AG10803 (cell line): ENCODE results near the gene CALR3.
"Not testable (repeated sequence)": the region's sequence is repeated elsewhere in the genome, so short reads cannot be mapped to it uniquely, and the experiment has no call there.

Experiments
- DNase-seq: peaks from one replicate; pipeline ENCODE4 v3.0.0; 2010; ENCODE audit warnings: low read depth
- H3K4me3 ChIP-seq: 2 replicates; pipeline ENCODE4 v1.5.1; 2011; ENCODE audit warnings: mild to moderate bottlenecking, low read length, control low read depth
- TF ChIP-seq, protein P1 (sequence below): conservative IDR thresholded peaks from 2 replicates; pipeline ENCODE4 v1.5.1; 2011; ENCODE audit warnings: mild to moderate bottlenecking, low read length, control low read depth, inconsistent platforms

Gene CALR3

GRCh38 chr19:16504271-16504670 lies 8.3 kb upstream of the CALR3 start:
- no peak for DNase-seq
- no peak overlapping the region for H3K4me3 ChIP-seq
- TF ChIP-seq, protein P1, sequence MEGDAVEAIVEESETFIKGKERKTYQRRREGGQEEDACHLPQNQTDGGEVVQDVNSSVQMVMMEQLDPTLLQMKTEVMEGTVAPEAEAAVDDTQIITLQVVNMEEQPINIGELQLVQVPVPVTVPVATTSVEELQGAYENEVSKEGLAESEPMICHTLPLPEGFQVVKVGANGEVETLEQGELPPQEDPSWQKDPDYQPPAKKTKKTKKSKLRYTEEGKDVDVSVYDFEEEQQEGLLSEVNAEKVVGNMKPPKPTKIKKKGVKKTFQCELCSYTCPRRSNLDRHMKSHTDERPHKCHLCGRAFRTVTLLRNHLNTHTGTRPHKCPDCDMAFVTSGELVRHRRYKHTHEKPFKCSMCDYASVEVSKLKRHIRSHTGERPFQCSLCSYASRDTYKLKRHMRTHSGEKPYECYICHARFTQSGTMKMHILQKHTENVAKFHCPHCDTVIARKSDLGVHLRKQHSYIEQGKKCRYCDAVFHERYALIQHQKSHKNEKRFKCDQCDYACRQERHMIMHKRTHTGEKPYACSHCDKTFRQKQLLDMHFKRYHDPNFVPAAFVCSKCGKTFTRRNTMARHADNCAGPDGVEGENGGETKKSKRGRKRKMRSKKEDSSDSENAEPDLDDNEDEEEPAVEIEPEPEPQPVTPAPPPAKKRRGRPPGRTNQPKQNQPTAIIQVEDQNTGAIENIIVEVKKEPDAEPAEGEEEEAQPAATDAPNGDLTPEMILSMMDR: no peak

DNA sequence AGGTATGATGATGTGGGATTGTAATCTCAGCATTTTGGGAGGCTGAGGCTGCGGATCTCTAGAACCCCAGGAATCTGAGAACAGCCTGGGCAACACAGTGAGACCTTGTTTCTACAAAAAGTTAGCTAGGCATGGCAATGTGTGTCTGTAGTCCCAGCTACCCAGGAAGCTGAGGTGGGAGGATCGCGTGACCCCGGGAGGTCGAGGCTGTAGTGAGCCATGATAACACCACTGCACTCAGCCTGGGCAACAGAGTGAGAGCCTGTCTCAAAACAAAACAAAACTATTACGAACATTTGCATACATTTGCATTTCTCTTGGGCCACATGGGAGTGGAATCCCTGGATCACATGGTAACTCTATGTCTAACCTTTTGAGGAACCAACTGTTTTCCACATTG lies 1.9 kb upstream of the CALR3 start:
- TF ChIP-seq, protein P1: no peak
- H3K4me3 ChIP-seq: no peak overlapping the region
- DNase-seq: no peak

GRCh38 chr19:16497042-16497441 lies 1.1 kb upstream of the CALR3 start:
- TF ChIP-seq, protein P1: no peak
- peak overlapping the region; percentile 90 for H3K4me3 ChIP-seq
- DNase-seq: no peak

DNA sequence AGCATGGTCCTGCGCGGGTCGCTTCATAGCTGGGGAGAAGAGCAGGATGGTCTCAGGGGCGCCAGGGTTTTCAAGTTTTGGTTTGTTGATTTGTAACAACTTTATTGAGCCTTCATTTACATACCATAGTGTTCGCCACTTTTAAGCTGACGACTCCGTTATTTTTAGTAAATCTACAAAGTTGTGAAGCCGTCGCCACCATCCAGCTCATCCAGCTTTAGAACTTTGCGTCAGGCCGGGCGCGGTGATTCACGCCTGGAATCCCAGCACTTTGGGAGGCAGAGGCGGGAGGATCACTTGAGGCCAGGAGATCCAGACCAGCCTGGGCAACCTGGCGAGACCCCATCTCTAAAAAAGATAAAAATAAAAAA lies 631 bp upstream of the CALR3 start:
- DNase-seq: peak; percentile 59
- peak overlapping the region; percentile 90 for H3K4me3 ChIP-seq
- TF ChIP-seq, protein P1: no peak

DNA sequence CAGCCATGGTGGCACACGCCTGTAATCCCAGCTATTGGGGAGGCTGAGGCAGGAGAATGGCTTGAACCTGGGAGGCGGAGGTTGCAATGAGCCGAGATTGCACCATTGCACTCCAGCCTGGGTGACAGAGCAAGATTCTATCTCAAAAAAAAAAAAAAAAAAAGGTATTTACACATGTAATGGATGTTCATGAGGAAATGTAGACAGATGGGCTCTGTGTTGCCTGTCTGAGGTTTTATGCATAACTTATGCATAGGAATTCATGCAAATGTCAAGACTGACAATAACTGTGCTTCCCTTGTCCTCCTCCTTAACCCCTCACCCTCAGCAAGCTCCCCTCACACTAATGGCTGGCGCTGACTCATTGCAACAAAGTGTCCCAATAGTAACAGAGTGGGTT lies 9.5 kb downstream of the CALR3 start:
- not testable (repeated sequence) for H3K4me3 ChIP-seq, DNase-seq

DNA sequence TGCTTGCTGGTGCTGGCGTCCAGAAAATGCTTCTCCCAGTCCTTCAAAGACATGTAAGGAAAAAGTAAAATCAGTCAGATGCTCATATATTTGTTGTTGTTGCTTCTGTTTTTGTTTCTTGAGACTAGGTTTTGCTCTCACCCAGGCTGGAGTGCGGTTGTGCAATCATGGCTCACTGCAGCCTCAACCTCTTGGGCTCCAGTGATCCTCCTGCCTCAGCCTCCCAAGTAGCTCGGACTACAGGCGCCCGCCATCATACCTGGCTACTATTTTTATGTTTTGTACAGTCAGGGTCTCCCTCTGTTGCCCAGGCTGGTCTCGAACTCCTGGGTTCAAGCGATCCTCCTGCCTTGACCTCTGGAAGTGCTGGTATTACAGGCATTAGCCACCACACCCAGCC lies 13.2 kb downstream of the CALR3 start:
- TF ChIP-seq, protein P1: no peak
- no peak for DNase-seq

GRCh38 chr19:16477311-16477710 lies 18.7 kb downstream of the CALR3 start:
- no peak overlapping the region for H3K4me3 ChIP-seq
- DNase-seq: no peak
- TF ChIP-seq, protein P1: no peak

More for the DNA sequence above, 13.2 kb downstream of the CALR3 start:
- H3K4me3 ChIP-seq: no peak overlapping the region

DNA sequence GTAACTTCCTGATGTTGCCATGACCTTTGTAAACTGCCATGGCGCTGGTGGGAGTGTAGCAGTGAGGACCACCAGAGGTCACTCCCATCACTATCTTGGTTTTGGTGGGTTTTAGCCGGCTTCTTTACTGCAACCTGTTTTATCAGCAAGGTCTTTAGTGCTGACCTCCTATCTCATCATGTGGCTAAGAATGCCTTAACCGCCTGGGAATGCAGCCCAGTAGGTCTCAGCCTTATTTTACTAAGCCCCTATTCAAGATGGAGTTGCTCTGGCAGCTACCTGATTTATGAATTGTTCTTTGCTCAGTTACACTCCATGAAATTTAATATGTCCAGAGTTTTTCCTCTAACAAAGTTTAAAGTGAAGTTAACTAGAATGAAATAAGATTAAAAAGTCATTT lies 19.6 kb downstream of the CALR3 start:
- DNase-seq: no peak
- TF ChIP-seq, protein P1: no peak
- no peak overlapping the region for H3K4me3 ChIP-seq
